ENCODE measurements around the gene CRADD.
A peak's percentile ranks its signal among the peaks of the same experiment; 100 is the strongest.
"Not testable (repeated sequence)": the region's sequence is repeated elsewhere in the genome, so short reads cannot be mapped to it uniquely, and the experiment has no call there.

The CRADD gene

GRCh38 chr12:93706824-93707223, 29.6 kb downstream of the CRADD start:
- no peak for TF ChIP-seq CTCF (IDR thresholded peaks at IDR 0.05; ENCODE audit: low read depth, low read length)
- peak; percentile 27 for DNase-seq (ENCODE audit: extremely low read depth, low read depth)

GRCh38 chr12:93707836-93708235, 30.7 kb downstream of the CRADD start:
- DNase-seq (ENCODE audit: extremely low read depth, low read depth) = no peak
- no peak for TF ChIP-seq CTCF (IDR thresholded peaks at IDR 0.05; ENCODE audit: low read depth, low read length)

GRCh38 chr12:93708952-93709351, 31.8 kb downstream of the CRADD start:
- no peak for DNase-seq (ENCODE audit: extremely low read depth, low read depth)
- TF ChIP-seq CTCF (IDR thresholded peaks at IDR 0.05; ENCODE audit: low read depth, low read length) = no peak

GRCh38 chr12:93709386-93709785, 32.2 kb downstream of the CRADD start:
- no peak for DNase-seq (ENCODE audit: extremely low read depth, low read depth)
- no peak for TF ChIP-seq CTCF (IDR thresholded peaks at IDR 0.05; ENCODE audit: low read depth, low read length)

GRCh38 chr12:93710574-93710926, 33.4 kb downstream of the CRADD start:
- no peak for DNase-seq (ENCODE audit: extremely low read depth, low read depth)
- TF ChIP-seq CTCF (IDR thresholded peaks at IDR 0.05; ENCODE audit: low read depth, low read length) = no peak

GRCh38 chr12:93711502-93711901, 34.3 kb downstream of the CRADD start:
- DNase-seq (ENCODE audit: extremely low read depth, low read depth) = not testable (repeated sequence)

- no peak for DNase-seq (ENCODE audit: extremely low read depth, low read depth)
- TF ChIP-seq CTCF (IDR thresholded peaks at IDR 0.05; ENCODE audit: low read depth, low read length) = no peak
These were observed 35.0 kb downstream of the CRADD start for GRCh38 chr12:93712200-93712599.

- no peak for DNase-seq (ENCODE audit: extremely low read depth, low read depth)
- TF ChIP-seq CTCF (IDR thresholded peaks at IDR 0.05; ENCODE audit: low read depth, low read length) = no peak
These were observed 35.9 kb downstream of the CRADD start for GRCh38 chr12:93713060-93713459.
